ENCODE measurements around the gene PPP1CB.

Gene PPP1CB

DNA sequence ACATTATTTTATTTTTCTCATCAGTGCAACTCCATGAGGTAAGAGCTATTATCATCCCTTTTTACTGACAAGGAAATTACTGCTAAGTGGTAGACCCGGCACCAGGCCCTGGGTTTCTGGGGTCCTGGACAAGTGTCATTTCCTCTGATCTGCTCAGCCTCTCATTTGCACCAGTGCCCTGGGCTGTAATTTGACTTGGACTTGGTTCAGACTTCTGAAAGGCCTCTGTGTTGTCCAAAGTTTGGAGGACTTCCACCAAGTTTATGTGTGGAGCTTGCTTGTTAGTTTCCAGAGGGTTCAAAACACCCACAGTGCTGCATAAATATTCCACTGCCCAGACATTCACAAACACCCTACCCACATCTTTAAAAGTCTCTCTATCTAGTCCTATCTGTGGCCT, 44.0 kb upstream of the PPP1CB start:
- TF ChIP-seq, protein P1, sequence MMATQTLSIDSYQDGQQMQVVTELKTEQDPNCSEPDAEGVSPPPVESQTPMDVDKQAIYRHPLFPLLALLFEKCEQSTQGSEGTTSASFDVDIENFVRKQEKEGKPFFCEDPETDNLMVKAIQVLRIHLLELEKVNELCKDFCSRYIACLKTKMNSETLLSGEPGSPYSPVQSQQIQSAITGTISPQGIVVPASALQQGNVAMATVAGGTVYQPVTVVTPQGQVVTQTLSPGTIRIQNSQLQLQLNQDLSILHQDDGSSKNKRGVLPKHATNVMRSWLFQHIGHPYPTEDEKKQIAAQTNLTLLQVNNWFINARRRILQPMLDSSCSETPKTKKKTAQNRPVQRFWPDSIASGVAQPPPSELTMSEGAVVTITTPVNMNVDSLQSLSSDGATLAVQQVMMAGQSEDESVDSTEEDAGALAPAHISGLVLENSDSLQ (IDR thresholded peaks at IDR 0.05), result no peak
- TF ChIP-seq TARDBP (IDR thresholded peaks at IDR 0.05) (no peak), NFRKB (IDR thresholded peaks at IDR 0.05) (no peak), BHLHE40 (IDR thresholded peaks at IDR 0.05; ENCODE audit: borderline replicate concordance) (no peak), ARNT (IDR thresholded peaks at IDR 0.05) (no peak), ZNF384 (IDR thresholded peaks at IDR 0.05) (no peak), FOXM1 (IDR thresholded peaks at IDR 0.05; ENCODE audit: borderline replicate concordance) (no peak), FOXA1 (IDR thresholded peaks at IDR 0.05) (no peak), FOXK2 (IDR thresholded peaks at IDR 0.05) (no peak)
- ChIA-PET CTCF (no interaction called here), POLR2A (no interaction called here)
- no peak for DNase-seq (ENCODE audit: extremely low spot score)

DNA sequence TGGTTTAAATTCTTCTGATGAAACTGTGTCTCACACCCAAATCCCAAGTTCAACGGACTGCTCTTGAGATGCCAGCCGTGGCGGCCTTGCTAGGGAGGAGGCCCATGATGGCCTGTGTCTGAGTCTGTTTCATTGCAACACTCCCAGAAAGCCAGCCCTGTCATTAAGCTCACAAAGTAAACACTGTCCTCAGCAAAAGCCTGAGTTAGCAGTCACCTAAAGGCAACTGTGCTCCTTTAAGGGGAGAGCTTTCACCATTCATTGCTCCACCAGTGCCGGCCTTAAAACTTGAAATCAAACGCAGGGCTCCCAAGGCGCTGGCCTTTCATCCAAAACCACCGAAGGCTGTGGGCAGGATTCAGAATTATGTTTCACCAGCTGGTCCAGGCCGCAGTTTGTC, 42.5 kb upstream of the PPP1CB start:
- TF ChIP-seq LEF1 (IDR thresholded peaks at IDR 0.05; ENCODE audit: borderline replicate concordance) (no peak), FOXM1 (IDR thresholded peaks at IDR 0.05; ENCODE audit: borderline replicate concordance) (no peak)
- ChIA-PET POLR2A (no interaction called here), CTCF (interaction anchor here (0.6 kb wide), 1 partner anchor 116 kb away, joined by 4 read pairs; no protein-coding TSS in a partner anchor)
- DNase-seq (ENCODE audit: extremely low spot score), result no peak

DNA sequence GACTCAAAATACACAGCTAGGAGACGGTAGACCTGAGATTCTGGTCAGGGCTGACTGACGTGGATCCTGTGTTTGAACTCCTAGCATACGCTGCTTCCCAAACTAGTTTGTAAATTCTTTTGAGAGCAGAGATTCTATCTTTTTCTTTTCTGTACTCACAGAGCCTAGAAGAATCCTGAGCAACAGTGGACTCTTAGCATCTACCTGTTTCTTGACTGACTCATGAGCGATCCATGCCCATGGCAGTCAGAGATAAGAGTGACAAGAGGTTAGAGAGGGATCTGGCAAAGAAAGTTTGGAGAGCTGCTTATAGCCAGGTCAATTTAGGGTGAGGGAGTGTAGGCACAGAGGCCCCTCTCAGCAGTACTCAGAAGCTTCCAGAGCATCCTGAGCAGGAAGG, 41.1 kb upstream of the PPP1CB start:
- CTCF ChIA-PET, result no interaction called here
- POLR2A ChIA-PET, result no interaction called here
- TF ChIP-seq CTBP1 (IDR thresholded peaks at IDR 0.05; ENCODE audit: borderline replicate concordance) (no peak), TARDBP (IDR thresholded peaks at IDR 0.05) (no peak), SP1 (IDR thresholded peaks at IDR 0.05) (no peak), HDGF (IDR thresholded peaks at IDR 0.05; ENCODE audit: borderline replicate concordance) (no peak), ARNT (IDR thresholded peaks at IDR 0.05) (no peak), L3MBTL2 (conservative IDR thresholded peaks at IDR 0.05) (no peak), FOXM1 (IDR thresholded peaks at IDR 0.05; ENCODE audit: borderline replicate concordance) (no peak), SUZ12 (IDR thresholded peaks at IDR 0.05) (no peak), FOXA1 (IDR thresholded peaks at IDR 0.05) (no peak), BHLHE40 (IDR thresholded peaks at IDR 0.05; ENCODE audit: borderline replicate concordance) (no peak), LEF1 (IDR thresholded peaks at IDR 0.05; ENCODE audit: borderline replicate concordance) (no peak), ELF4 (IDR thresholded peaks at IDR 0.05) (no peak), NFRKB (IDR thresholded peaks at IDR 0.05) (no peak), FOXK2 (IDR thresholded peaks at IDR 0.05) (no peak), ZNF384 (IDR thresholded peaks at IDR 0.05) (no peak)
- TF ChIP-seq, protein P1 (IDR thresholded peaks at IDR 0.05), result no peak
- DNase-seq (ENCODE audit: extremely low spot score), result no peak

DNA sequence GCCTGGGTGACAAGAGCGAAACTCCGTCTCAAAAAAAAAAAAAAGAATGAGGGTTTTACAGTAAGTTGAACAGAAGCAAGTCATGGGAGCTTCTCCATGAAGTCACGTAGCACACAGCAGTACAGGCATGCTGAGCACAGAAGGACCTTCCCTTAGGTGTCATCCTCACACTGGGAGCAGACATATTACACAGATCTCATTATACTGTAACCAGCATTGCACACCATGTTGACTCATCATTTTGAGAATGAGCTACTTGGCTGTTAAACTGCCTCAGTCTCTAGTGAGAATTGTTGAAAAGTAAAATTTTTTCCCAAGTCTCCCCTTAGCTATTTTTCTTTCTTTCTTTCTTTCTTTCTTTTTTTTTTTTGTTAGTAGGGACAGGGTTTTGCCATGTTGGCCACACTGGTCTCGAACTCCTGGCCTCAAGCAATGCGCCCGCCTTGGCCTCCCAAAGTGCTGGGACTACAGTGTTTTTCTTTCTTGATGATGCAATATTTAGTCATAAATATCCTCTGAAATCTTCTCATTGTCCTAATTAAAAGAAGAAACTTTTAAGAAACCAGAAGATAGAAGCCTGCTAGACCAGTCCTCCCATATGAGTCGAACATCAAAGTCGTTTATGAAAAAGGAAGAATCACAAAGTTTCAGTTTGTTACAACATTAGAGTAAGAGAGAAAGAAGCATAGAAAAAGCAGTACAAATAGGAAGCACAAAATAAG, 37.9 kb upstream of the PPP1CB start:
- CTCF ChIA-PET, result no interaction called here
- TF ChIP-seq BHLHE40 (IDR thresholded peaks at IDR 0.05; ENCODE audit: borderline replicate concordance) (no peak), FOXA1 (IDR thresholded peaks at IDR 0.05) (no peak), FOXK2 (IDR thresholded peaks at IDR 0.05) (no peak), SUZ12 (IDR thresholded peaks at IDR 0.05) (no peak), ARNT (IDR thresholded peaks at IDR 0.05) (no peak), TARDBP (IDR thresholded peaks at IDR 0.05) (no peak), SP1 (IDR thresholded peaks at IDR 0.05) (no peak), CTBP1 (IDR thresholded peaks at IDR 0.05; ENCODE audit: borderline replicate concordance) (no peak), FOXM1 (IDR thresholded peaks at IDR 0.05; ENCODE audit: borderline replicate concordance) (no peak), HDGF (IDR thresholded peaks at IDR 0.05; ENCODE audit: borderline replicate concordance) (no peak), NFRKB (IDR thresholded peaks at IDR 0.05) (no peak), L3MBTL2 (conservative IDR thresholded peaks at IDR 0.05) (no peak), ELF4 (IDR thresholded peaks at IDR 0.05) (no peak), LEF1 (IDR thresholded peaks at IDR 0.05; ENCODE audit: borderline replicate concordance) (no peak), ZNF384 (IDR thresholded peaks at IDR 0.05) (no peak)
- TF ChIP-seq, protein P1 (IDR thresholded peaks at IDR 0.05), result no peak
- POLR2A ChIA-PET, result interaction anchor here (0.7 kb wide), 1 partner anchor 19 kb away, joined by 3 read pairs; no protein-coding TSS in a partner anchor

DNA sequence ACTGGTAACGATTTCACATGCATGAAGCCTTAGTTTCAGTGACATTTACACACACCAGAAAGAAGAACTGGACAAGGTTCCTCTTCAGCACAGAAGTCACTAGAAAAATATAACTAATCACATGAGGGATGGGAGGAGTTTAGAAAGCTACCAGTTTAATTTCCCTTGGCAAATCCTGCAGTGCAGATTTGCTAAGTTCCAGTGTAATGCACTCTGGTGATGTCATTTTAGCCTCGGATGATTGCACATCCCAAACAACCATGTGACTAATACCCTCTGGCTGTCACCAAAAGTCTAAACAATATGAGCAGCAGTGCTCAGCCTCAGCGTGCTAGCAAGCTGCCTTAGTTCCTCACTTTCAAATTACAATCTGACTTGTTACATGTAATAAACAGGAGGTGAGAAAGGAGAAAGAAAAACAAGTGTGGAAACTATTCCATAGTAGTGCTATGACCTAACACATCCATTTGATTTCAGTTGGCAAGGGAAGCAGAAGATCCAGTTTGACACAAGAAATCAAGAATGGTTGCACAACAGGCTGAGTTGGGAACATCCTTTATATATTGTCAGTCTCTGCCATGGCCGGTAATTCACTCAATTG, 35.3 kb upstream of the PPP1CB start:
- ChIA-PET CTCF (interaction anchor here (1.0 kb wide), 1 partner anchor 122 kb away, joined by 4 read pairs; no protein-coding TSS in a partner anchor), POLR2A (interaction anchor here (1.0 kb wide), 1 partner anchor 35 kb away, joined by 4 read pairs; the partner anchor contains the start of gene PPP1CB)
- TF ChIP-seq, protein P1 (IDR thresholded peaks at IDR 0.05), result 0 out of 2 replicates have a peak, but pooled peaks have one; percentile 10
- no peak for TF ChIP-seq FOXK2 (IDR thresholded peaks at IDR 0.05)
- TF ChIP-seq L3MBTL2 (conservative IDR thresholded peaks at IDR 0.05), result 0 out of 2 replicates have a peak, but pooled peaks have one; percentile 16
- no peak for TF ChIP-seq BHLHE40 (IDR thresholded peaks at IDR 0.05; ENCODE audit: borderline replicate concordance)
- peak; percentile 46 for DNase-seq (ENCODE audit: extremely low spot score)

More for the DNA sequence above, 37.9 kb upstream of the PPP1CB start:
- no peak for DNase-seq (ENCODE audit: extremely low spot score)
